NCI-H82 (cell line): ENCODE data around the gene GPR75.

Source experiments
- DNase-seq: peaks from one replicate; lab custom pipeline; 2025; lab: John Stamatoyannopoulos, UW

Gene GPR75

DNA sequence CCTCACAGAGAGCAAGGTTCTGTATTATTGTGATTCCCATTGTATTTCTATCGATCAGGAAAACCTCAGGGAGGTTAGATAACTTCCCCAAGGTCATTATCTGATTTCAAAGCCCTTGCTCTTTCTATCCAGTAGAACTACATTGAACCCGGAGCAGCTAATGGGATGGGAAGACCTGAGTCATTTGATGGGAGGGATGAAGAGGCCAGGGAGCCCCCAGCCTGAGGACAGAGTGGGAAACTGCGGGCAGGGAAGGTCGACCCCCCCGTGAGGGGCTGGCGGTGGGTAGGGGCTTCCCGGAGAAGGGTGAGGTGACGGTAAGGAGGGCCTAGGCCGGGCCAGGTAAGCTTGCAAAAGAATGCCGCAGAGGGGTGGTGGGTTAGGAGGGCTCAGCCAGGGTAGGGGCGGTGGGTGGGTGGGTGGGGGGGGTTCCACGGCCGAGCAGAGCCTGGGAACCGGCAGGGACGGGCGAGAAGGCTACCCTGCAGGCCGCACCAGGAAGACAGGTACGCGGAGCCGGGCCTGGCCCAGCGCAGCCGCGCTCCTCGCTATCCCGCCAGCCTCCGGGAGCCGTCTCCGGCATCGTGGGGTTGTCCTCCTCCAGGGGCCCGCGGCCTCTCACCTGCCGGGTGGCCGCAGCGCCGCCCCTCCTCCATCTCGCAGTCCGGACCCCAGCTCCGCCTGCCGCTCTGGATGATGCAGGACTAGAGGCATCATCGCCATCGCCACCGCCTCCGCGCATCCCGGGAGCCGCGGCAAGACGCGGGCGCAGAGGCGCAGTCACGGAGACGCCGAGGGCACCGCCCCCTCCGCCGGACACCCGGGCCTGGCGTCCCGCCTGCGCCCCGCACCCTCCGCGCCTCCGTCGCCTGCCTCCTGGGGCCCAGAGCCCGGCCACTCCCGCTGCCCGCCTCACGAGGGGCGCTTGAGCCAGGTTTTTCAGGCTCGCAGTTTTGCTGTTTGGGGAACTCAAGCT is at the start of gene GPR75:
Gene GPR75, minus strand, starts transcription at position 762 of the 976 bp plus-strand sequence. CDS start 5,211 bp downstream, outside the sequence.
- DNase-seq: no peak

DNA sequence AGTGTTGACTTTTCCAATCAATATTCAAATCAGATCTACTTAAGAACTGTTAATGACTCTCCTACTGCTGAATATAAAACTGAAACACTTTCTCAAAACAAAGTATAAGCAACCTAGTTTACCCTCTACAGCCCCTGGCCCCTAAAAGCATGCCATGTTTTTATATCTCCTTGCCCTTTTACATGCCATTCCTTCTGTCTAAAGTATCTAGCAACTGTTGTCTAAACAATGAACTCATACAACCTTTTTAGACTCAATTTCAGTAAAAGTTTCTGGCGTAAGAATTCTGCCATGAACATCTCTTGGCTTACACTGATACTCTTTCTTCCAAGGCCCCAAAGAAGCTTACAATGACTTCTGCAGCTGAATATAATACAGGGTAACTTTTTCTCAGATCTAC is 47.8 kb upstream of the GPR75 start:
- DNase-seq: no peak

DNA sequence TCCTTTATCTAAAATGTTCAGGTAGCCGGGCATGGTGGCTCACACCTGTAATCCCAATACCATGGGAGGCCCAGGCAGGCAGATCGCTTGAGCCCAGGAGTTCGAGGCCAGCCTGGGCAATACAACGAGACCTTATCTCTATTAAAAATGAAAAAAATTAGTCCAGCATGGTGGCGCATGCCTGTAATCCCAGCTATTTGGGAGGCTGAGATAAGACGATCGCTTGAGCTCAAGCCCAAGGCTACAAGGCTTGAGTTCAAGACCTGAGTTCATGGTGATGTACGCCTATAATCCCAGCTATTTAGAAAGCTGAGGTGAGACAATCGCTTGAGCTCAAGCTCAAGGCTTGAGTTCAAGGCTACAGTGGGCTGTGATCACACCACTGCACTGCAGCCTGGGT is 45.6 kb upstream of the GPR75 start:
- DNase-seq: no peak

DNA sequence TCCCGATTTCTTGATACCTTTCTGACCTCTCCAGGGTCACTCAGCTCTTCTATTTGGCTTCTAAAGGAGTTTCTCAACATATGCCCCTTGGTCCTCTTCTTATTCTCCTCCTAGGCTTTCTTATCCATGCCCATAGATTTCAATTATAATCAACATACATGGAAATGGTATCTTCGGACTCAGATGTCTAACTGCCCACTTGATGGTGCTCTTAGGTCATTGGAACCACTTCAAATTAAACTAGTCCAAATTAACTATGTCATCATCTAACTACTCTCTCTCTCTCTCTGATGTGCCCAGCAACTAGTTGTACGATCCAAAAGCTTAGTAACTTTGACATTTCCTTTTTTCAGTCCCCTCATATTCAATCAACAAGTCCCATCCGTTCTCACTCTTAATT is 43.2 kb upstream of the GPR75 start:
- no peak for DNase-seq

DNA sequence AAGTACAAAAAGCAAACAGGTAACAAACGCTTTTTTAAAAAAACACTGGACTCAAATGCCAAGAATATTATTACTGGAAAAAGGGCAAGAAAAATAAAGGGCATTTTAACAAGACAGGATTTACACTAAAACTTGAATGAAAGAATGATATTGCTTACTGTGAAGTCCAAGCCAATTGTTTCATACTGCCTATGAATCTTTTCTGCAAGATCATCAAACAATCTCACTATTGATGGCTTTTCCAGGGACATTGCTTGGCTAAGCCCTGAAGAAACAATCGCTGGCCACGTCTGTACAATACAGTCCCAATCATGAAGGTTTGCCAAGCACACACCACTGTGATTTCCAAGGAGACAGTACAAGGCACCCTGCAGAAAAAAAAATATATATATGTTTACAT is 41.4 kb upstream of the GPR75 start:
- DNase-seq: no peak

DNA sequence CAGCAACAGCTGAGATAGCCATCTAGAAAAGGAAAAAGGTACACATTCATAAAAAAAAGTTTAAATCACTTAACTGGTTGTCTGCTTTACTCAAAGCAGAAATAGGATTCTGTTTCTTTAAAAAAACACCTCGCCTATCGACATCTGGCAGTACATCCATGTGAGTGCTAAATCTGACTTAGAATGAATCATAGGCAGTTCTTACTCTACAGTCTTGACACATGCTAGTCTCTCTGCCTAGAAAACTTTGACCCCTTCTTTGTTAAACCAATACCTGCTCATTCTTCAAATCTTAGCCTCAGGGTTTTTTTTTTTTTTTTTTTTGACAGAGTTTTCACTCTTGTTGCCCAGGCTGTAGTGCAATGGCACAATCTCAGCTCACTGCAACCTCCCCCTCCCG is 37.1 kb upstream of the GPR75 start:
- DNase-seq: no peak

DNA sequence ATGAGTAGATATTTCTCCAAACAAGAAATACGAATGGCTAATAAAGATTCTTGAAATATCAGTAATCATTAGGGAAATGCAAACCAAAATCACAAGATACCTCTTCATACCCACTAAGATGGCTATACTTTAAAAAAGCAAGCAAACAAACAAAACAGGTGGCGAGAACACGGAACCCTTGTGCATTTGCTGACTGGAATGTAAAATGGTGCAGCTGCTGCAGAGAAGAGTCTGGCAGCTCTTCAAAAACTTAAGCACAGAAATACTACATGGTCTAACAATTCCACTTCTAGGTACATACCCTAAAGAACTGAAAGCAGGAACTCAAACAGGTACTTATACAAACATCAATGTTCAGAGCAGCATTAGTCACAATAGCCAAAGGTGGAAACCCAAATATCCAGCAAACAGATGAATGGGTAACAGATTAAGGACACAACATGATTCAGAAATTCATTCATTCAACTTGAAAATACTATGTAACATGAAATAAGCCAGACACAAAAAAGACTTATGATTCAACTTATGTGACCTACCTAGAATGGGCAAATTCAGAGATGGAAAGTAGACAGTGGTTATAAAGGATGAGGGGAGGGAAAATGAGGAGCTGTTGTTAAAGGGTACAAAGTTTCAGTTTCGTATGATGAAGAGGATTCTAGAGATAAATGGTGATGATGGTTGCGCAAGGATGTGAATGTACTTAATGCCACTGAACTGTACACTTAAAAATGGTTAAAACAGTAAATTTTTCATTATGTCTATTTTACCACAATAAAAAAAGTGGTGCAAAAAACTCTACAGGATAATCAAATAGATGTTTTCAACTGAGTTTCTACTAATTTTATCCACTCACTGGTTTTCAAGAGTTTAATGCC is 26.9 kb upstream of the GPR75 start:
- no peak for DNase-seq

DNA sequence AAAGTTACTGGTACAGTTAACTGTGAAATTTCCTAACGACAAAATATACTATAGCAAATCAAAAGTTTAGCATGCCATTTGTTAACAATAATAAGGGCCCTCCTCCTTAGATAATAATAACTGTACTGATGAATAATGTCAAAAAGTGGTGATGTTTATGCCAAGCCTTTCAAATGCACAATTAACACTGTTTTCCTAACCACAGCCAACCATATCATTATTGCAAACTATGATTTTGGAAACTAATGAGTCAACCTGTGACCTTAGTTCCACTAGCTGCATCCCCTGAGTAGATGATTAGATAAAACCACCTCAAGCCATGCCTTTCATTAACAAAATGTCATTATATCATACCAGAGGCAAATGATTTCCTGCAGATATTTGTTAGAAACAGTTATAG is 25.1 kb upstream of the GPR75 start:
- DNase-seq: no peak

DNA sequence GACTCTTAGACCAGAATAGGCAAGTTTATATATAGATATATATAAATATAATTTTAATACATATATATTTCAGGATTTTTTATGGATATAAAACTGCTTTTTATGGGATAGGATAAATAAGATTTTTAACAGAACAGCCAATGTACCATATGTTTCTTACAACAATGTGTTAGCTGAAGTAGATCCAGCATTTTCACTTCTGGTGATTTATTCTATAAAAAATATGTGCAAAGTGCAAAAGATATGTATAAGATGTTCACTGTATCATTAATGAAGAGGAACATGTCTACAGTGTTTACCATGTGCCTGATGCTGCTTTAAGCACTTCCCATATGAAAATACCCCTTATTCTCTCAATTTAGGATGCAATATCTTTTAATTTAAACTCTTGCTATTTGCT is 22.2 kb upstream of the GPR75 start:
- no peak for DNase-seq

DNA sequence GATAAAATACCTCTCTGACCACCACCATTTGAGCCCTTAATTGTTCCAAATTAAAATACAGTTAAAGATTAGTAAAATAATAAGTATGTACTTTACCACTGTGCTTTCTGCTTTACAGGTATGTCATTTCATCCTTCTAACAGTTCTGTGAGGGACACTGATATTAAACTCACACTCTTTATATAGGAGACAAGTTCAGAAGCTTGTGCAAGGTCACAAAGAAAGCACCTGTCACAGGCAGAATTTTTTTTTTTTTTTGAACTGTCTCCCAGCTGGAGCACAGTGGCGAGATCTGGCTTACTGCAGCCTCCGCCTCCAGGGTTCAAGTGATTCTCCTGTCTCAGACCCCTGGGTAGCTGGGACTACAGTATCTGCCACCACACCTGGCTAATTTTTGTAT is 21.6 kb upstream of the GPR75 start:
- DNase-seq: no peak

DNA sequence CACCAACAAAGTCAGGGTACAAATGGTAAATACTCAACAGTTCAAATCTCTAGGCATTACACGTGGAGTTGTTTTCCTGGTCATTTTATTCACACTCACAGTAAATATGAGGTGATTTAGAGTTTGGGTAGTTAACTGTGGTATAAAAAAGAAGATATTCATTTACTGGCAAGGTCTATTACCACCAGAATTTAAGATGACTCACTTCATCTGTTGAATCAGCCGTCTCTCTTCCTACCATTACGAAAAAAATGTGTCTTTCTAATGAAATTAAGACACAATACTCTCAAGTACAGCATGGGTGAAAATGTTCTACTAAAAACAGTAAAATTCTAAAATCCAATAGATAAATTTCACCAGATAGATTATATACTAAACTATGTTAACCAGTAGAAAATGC is 21.0 kb upstream of the GPR75 start:
- DNase-seq: no peak

DNA sequence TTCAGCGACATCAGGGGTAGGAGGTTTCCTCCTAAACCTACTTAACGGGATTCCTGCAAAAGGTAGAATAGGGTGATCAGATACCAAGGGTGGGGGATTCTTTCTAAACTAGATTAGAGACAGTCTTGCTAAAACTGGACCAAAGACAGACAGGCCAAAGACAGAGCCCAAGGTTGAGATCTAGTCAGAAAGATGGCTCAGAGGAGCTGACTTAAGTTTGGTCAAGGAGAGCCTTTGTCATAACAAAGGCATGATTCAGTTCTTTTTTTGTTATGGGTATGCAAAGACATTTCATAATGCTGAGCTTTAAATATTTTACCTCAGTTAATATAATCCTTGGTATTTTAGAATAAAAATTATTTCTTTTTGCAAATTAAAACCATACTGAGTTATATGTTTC is 17.8 kb upstream of the GPR75 start:
- peak; percentile 9 for DNase-seq

DNA sequence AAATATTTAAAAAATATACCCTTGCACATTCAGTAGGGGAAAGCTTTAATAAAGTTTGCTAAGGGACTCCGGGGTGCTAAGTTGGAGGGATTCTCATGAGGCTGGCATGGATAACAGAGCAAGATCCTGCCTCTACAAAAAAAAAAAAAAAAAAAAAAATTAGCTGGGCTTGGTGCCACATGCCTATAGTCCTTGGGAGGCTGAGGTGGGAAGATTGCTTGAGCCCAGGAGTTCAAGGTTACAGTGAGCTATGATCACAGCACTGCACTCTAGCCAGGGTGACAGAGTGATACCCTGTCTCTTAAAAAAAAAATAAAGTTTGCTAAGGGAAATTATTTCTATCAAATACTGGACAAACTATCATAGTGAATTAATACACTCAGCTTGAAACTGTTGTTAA is 17.3 kb upstream of the GPR75 start:
- no peak for DNase-seq

DNA sequence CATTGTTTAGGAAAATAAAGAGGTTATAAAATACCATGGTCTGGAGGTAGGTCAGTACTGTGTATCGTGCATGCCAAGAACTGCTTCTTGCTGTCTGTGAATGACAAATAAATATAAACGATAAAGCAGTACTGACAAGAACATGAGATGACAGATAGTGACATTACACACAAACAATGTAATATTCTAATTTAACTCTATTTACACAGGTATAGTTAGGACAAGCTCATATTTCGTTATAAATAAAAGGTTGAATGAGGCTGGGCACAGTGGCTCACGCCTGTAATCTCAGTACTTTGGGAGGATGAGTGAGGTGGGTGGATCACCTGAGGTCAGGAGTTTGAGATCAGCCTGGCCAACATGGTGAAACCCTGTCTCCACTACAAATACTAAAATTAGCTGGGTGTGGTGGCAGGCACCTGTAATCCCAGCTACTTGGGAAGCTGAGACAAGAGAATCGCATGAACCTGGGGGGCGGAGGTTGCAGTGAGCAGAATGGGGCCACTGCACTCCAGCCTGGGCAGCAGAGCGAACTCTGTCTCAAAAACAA is 14.7 kb upstream of the GPR75 start:
- no peak for DNase-seq

DNA sequence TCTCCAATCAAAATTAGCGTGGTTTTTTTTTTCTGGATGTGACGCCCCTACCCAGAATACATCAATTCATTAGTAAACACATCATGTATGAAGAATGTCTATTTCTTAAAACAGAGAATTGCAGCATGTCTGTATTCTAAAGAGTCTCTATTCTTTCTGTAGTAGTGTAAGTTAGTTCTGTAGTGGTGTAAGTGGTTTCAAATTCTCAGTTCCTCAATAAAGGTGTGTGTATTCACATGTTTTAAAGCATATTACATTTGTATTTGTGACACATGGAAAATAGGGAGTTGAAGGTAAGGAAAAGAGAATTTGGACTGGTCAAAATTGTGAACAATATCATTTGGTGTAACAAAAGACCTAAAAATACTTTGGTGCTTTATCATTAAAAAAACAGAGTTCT is 8.0 kb upstream of the GPR75 start:
- no peak for DNase-seq

DNA sequence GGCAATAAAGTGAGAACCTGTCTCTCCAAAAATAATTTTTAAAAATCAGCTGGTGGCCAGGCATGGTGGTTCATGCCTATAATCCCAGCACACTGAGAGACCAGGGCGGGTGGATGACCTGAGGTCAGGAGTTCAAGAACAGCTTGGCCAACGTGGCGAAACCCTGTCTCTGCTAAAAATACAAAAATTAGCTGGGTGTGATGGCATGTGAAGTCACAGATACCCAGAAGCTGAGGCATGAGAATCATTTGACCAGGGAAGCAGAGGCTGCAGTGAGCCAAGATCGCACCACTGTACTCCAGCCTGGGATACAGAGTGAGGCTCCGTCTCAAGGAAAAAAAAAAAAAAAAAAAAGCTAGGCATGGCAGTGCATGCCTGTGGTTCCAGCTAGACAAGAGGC is 7.4 kb upstream of the GPR75 start:
- no peak for DNase-seq

DNA sequence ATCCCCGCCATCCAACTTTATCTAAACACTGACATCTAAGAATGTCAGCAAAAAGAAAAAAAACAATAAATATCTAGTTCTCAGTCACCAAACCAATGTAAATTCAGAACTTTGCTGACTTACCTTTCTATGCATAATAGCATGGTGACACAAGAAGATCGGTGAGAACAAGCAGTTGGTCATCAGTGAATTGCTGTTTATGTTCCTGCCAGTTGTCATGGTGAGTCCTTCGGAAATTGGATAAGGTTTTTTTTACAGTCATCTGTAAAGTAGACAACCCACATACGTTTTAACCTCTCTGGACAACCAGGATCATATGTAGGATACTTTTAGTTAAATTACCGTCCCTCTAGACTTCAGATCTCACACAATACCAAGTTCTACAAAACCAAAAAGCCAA is 6.2 kb upstream of the GPR75 start:
- DNase-seq: no peak

DNA sequence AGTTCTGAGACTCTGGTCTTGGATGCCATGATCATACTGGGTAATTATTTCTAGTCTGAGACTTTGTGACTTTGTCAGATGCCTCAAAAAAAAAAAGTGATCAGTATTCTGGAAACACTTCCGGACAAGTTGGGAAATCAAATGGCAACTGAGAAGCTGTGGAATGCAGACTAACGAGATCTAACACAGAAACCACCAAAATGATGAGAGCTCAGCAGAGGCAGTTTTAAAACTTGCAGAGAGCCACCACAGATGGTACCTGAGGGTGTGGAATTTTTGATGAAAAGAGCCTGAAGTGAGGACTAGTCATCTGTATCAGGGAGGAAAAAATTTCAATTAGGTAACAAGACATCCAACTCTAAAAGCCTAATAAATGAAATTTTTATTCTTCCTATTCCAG is 5.5 kb upstream of the GPR75 start:
- no peak for DNase-seq

DNA sequence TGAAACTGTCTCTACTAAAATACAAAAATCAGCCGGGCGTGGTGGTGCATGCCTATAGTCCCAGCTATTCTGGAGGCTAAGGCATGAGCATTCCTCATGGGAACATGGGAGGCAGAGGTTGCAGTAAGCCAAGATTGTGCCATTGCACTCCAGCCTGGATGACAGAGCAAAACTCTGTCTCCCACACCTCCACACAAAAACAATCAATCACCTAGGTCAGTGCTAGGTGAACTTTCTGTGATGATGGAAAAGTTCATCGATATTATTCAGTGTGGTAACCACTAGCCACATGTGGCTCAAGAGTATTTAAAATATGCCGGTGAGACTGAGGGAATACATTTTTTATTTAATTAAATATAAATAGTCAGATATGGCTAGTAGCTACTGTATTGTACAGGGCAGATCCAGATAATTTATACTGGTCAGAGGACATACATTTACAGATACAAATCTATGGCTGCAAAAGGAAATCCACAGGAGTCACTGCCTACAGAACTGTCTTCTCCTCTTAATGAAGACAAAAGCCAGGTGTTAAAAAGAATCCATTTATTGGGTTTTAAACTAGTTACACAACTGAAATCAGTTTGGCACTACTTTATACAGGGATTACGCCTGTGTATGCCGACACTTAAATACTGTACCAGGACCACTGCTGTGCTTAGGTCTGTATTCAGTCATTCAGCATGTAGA is 3.9 kb upstream of the GPR75 start:
- DNase-seq: no peak

DNA sequence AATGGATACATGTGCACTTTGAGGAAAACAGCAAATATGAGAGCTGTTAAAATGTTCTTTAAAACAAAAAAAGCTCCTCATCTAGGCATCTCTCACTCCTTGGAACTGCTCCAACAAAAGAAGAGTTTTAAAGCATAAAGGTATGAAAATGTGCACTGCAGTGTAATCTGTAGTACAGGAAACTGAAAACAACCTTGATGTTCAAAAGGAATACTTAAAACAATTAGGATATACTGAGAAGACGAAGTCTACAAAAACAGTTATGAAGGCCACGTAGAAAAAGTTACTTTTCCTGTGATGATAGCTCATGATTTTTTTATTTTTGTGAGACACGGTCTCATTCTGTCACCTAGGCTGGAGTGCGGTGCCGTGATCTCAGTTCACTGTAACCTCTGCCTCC is 2.1 kb upstream of the GPR75 start:
- DNase-seq: no peak

DNA sequence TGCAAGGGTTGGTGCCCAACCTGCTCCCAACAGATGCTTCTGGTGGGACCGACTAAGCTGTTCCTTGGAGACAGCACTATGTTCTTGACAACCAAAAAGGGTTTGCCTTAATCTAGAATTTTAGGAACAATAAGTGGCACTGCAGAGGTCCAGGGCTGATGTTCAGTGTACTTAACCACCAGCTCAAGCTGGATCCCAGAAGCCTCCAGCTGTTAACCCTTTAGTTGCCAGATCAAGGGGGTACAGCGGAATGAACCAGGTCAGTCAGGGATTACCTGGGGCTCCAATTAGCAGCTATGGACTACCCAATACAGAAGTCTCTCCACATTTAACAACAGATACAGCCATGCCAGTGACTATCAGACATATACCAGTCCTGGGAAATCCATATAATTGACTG is 3.5 kb downstream of the GPR75 start:
- DNase-seq: peak; percentile 26

DNA sequence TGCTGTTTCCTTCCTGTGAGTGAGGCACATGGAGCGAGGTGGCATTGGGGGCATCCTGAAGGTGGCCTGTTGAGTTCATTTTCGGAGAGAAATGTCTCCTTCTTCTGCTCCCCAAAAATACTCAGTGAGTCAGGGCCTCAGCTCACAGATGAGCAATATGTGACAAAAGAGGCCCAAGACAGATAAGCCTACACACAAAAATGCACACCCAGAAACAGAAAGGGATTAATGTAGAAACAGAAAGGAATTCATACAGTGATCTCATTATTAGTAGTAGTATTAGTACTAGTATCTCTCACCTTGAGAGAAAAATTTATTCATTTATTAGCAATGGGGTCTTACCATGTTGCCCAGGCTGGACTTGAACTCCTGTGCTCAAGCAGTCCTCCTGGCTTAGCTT is 5.1 kb downstream of the GPR75 start:
- DNase-seq: no peak
